GM12875 (cell line): ENCODE measurements around the gene ZDHHC14.

Source experiments
- H3K4me3 ChIP-seq: one replicate; pipeline ENCODE4 v1.5.1; 2011; ENCODE audit warnings: low read depth, low read length, control low read depth
- TF ChIP-seq, protein P1 (sequence below): IDR thresholded peaks from 2 replicates; pipeline ENCODE4 v1.5.1; 2011; ENCODE audit warnings: low read depth, mild to moderate bottlenecking, control low read depth, inconsistent platforms, low read length, moderate library complexity, borderline replicate concordance; ENCODE audit not compliant: insufficient read depth

The ZDHHC14 gene

DNA sequence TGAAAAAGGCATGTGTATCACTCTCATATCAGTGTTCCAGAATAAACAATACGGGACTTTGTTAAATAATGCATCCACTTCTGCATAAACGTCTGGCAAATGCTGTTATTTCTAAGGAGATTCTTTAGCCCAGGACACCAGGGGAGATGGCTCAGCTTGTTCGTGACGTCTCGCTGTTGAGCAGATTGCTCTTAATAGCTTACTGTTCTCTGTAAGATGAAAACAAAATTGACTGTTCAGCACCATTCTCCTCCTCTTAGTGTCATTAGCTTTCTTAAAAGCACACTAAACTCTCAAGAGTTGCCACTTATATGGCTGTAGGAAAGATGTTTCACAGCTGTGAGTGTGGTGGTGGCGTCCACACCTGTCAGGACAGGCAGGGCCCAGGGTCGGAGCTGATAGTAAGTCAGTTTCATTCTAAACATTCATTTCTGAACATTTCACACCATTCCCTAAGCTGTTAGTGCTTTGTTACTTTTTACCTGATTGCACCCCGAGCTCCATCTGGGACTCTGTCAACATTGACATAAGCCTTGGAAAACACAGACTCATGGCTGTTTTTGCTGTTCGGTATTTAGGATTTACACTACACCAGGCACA, 132.1 kb downstream of the ZDHHC14 start:
- TF ChIP-seq, protein P1, sequence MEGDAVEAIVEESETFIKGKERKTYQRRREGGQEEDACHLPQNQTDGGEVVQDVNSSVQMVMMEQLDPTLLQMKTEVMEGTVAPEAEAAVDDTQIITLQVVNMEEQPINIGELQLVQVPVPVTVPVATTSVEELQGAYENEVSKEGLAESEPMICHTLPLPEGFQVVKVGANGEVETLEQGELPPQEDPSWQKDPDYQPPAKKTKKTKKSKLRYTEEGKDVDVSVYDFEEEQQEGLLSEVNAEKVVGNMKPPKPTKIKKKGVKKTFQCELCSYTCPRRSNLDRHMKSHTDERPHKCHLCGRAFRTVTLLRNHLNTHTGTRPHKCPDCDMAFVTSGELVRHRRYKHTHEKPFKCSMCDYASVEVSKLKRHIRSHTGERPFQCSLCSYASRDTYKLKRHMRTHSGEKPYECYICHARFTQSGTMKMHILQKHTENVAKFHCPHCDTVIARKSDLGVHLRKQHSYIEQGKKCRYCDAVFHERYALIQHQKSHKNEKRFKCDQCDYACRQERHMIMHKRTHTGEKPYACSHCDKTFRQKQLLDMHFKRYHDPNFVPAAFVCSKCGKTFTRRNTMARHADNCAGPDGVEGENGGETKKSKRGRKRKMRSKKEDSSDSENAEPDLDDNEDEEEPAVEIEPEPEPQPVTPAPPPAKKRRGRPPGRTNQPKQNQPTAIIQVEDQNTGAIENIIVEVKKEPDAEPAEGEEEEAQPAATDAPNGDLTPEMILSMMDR: no peak
- H3K4me3 ChIP-seq: no peak overlapping the region

DNA sequence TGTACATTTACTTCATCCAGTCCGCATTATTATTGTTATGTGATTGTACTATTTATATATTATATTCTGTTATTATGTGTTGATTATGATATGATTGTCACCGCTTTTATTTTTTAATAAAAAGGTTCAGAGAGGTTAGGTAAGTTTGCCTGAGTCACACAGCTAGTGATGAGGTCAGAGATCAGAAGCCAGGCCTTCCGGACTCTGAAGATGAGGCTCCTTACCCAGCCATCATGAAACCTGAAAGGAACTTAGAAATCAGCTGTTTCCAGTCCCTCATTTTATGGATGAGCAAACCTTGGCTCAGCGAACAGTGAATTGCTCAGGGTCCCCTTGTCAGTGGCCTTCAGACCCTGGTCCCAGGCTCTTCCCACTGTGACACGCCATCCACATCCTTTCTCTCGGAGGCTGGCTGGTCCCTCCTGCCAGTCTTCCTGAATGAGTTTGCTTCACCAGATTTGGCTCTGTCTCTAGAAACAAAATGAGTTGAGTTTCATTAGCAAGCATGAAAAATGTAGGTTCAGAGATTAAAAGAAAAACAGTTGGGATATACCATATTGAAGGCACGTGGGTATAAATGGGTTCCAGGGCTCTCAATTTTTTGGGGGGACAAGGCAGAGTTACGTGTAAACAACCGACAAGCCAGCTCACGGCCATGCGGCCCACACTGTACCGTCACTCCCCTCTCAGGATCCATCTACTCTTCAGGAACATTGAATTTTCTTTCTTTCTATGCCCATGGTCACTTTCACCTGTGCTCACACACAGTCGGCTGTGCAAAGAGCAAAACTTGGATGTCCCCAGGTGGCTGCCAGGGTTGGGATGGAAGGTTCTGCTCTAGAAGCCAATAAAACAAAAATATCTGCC, 132.9 kb downstream of the ZDHHC14 start:
- TF ChIP-seq, protein P1: no peak
- H3K4me3 ChIP-seq: no peak overlapping the region

DNA sequence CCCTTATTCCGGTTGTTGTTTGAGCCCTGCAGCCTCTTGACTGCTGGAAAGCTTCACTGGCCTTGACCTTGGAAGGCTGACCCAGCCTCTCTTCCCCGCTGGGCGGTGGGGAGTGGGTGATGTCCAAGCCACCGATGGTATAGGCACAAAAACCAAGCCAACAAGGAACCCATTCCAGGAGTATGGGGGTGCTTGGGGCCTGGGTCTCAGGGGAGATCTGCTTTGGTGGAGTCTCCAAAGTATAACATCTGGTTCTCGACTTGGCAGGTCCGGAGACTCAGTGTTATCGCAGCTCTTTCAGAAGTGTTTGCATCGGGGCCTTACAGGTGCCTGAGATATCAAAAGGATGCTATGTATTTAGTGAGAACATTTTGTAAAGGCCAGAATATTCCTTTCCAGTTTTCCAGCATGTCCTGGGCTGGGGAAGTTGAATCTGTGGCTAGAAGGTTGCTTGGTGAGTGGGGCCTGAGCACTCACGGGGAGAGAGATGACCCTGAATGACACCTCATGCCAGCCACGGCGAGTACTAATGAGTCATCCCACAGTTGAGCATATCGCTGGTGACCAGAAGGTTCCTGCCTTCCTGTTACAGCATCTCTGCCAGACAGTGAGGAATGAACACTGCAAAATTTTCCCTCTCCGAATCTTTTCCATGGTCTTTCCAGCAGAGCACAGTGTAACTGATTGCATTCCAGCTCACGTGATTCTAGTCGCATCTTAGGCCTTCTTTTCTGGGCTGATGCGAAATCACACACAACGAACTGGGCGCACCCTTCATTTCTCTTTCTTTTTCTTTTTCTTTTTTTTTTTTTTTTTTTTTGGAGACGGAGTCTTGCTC, 133.9 kb downstream of the ZDHHC14 start:
- no peak overlapping the region for H3K4me3 ChIP-seq
- TF ChIP-seq, protein P1: no peak

DNA sequence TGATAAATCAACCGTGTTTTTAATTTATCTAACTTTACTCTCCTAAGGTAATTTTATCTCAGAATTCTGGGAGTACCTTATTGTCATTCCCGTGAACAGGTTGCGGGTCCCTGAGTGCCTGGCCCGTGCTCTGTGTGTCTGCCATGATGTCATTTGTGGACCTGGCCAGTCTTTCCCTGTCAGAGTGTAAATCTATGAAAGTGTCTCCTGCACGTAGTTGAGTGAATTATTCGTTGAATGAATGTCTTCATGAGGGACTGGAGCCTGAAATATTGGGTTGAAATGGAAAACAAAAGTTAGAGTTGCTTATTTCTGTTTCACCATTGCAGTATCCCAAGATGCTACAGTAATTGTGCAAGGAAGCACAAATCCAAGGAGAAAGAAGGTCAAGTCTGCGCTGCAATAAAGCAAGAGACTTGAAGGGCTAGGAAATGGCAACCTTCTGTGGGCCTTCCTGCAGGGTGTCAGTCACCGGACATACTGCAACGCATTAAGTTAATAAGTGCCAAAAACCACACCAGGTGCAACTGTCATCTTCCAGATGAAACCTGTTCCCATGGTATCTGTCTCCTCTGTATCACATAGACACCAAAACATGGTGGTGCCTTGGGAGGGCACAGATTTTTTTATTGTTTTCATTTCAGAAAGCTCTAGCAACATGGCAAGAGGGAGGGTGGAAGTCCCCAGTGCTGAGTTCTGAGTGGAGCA, 135.5 kb downstream of the ZDHHC14 start:
- H3K4me3 ChIP-seq: no peak overlapping the region
- TF ChIP-seq, protein P1: no peak

DNA sequence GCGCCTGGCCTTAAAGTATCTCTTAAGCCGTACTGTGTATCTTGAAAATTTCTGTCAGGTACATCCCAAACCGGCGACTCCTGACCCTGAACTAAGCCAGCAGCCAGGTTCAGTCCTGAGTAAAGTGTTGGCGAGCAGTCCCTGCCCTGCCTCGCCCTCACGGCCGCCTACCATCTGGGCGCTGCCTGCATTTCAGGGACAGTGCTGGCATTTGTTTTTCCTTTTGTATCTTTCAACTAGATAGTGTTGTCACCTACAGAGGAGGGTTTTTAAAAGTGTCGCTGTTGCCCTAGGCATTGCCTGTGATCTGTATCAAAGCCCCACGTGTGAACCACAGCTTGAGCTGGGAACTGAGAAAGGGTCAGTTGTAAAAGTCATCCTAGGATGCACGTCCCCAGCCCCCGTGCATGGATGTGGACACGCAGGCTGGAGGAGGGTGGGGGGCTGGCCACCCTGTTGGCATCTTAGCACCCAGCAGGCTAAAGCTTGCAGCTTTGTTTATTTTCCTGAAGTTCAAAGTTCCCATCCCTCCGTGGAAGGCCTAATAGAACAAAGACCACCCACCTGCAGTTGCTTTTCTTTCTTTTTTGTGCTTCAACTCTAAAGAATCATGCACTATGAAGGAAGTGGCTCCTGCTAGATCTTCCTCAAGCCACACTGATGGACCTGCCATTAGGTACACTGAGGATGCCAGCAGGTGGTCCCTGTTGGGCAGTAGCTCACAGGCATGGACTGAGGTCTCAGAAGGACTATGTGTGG, 136.8 kb downstream of the ZDHHC14 start:
- TF ChIP-seq, protein P1: no peak
- no peak overlapping the region for H3K4me3 ChIP-seq
